PC-9 (cell line): ENCODE data around the gene LEFTY2. TPM values are rescaled to one million over a fixed set of nuclear protein-coding genes. Genes with fewer than 3 reads are reported as not detected.
"Not testable (repeated sequence)": the region's sequence is repeated elsewhere in the genome, so short reads cannot be mapped to it uniquely, and the experiment has no call there.

Experiments
- BruUV-seq: library from RNA; stranded (reverse); fragments of 400-500 nt; replicated peaks from 2 replicates; lab custom pipeline; 2021; lab: Mats Ljungman, UMichigan
- CTCF ChIA-PET: fragments of 300-600 bp; sonication (Branson Sonifier 250); formaldehyde crosslinking; loops from one replicate; lab custom pipeline; 2022; ENCODE audit warnings: antibody characterized with exemption; lab: Charles Lee
- POLR2A ChIA-PET: fragments of 300-600 bp; sonication (Branson Sonifier 250); formaldehyde crosslinking; loops from one replicate; lab custom pipeline; 2022; ENCODE audit warnings: antibody characterized with exemption; ENCODE audit not compliant: unreplicated experiment; lab: Charles Lee
- DNase-seq, 2 experiments: peaks; one replicate each; pipeline versions ENCODE4 v3.0.0 to v3.0.0-alpha.2; 2015 to 2022; ENCODE audit warnings: mixed read lengths in 1 of 2
- H2AFZ ChIP-seq: fragments of 200-600 bp; sonication (generic); 2 replicates; pipeline ENCODE4 v1.8.1; 2017; ENCODE audit warnings: antibody characterized with exemption
- H3F3A ChIP-seq: fragments of 200-600 bp; sonication (generic); 2 replicates; pipeline ENCODE4 v1.8.1; 2017; ENCODE audit warnings: antibody characterized with exemption, mild to moderate bottlenecking, low read depth; ENCODE audit not compliant: insufficient read depth
- H3K27ac ChIP-seq: fragments of 200-600 bp; sonication (generic); 2 replicates; pipeline ENCODE4 v1.6.1; 2016; ENCODE audit warnings: mixed run types
- H3K27me3 ChIP-seq: fragments of 200-600 bp; sonication (generic); 2 replicates; pipeline ENCODE4 v1.6.1; 2016; ENCODE audit warnings: low read depth, mixed run types; ENCODE audit not compliant: insufficient read depth
- H3K36me3 ChIP-seq: fragments of 200-600 bp; sonication (generic); 2 replicates; pipeline ENCODE4 v1.6.1; 2016; ENCODE audit warnings: low read depth, mixed run types
- H3K4me1 ChIP-seq: fragments of 200-600 bp; sonication (generic); replicated peaks from 2 replicates; pipeline ENCODE4 v1.6.1; 2016; ENCODE audit warnings: mixed run types; ENCODE audit not compliant: insufficient read depth
- H3K4me2 ChIP-seq: fragments of 200-600 bp; sonication (generic); 2 replicates; pipeline ENCODE4 v1.6.1; 2017; ENCODE audit warnings: mixed run types
- H3K4me3 ChIP-seq: fragments of 200-600 bp; sonication (generic); 2 replicates; pipeline ENCODE4 v1.6.1; 2016; ENCODE audit warnings: mixed run types
- H3K79me2 ChIP-seq: fragments of 200-600 bp; sonication (generic); 2 replicates; pipeline ENCODE4 v1.6.1; 2017; ENCODE audit warnings: low read depth, mixed run types
- H3K9me2 ChIP-seq: fragments of 200-600 bp; sonication (generic); 2 replicates; pipeline ENCODE4 v1.8.1; 2017; ENCODE audit warnings: mild to moderate bottlenecking; ENCODE audit not compliant: insufficient read depth
- H3K9me3 ChIP-seq: fragments of 200-600 bp; sonication (generic); 2 replicates; pipeline ENCODE4 v1.8.1; 2016; ENCODE audit warnings: low read depth; ENCODE audit not compliant: insufficient read depth
- H4K20me1 ChIP-seq: fragments of 200-600 bp; sonication (generic); 2 replicates; pipeline ENCODE4 v1.8.1; 2017; ENCODE audit not compliant: insufficient read depth
- EZH2 ChIP-seq: fragments of 200-600 bp; sonication (generic); IDR thresholded peaks from 2 replicates; pipeline ENCODE4 v1.8.0; 2017; ENCODE audit warnings: antibody characterized with exemption, low read depth
- intact Hi-C: fragments of 100-400 bp; cut with micrococcal nuclease; formaldehyde crosslinking; loops from one replicate; pipeline ENCODE4 v1.10.0; 2022; ENCODE audit not compliant: unreplicated experiment
- total RNA-seq: library from RNA; stranded (reverse); gene quantifications from 2 replicates; pipeline ENCODE4 v1.2.3, GENCODE V29; 2021
- TF ChIP-seq, protein P1 (sequence below): fragments of 200-600 bp; sonication (generic); conservative IDR thresholded peaks from 2 replicates; pipeline ENCODE4 v1.6.1; 2017; ENCODE audit warnings: mixed run types, antibody characterized with exemption, mild to moderate bottlenecking, moderate library complexity

Gene LEFTY2
- total RNA-seq, 1 experiment from 2014 or later, result not detected

DNA sequence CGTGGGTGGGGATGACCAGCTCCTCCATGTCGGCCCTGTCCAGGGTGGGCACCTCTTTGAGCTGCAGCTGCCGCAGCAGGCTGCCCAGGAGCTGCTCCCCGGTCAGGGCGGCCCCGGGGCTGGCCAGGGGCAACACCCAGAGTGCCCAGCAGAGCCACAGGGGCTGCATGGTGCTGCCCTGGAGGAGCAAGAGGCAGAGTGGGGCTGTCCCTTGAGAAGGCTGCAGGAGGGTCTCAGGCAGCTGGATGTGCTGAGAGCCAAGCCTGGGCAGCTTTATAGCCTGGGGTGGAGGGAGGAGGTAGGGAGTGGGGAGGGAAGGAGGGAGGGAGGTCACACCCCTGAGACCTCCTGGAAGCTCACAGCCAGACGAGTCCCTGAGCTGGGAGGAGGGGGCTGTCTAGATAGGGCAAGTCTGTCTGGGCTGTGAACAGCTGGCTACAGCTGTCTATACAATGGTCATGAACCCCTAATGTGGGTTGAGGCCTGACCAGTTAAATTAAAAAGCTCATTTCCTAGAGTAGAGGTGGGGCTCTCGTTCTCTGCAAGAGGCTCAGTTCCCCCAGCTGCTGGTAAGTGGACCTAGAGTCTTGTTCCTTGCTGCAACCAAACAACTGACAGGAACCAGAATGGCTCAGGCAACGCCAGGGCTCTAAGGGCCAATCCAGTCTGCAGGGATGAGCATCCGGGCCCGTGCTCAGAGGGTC is 52.0 kb downstream of the LEFTY2 start, which contains the start of gene LEFTY1:
Gene LEFTY1, minus strand, starts transcription at position 249 of the 704 bp plus-strand sequence. Its CDS starts 80 bp downstream, at position 169.
- Histone ChIP-seq H2AFZ (no peak within 1 kb of the TSS), H3K4me1 (peaks cover 11% of the 10 kb centered on the region), H3K79me2 (no peaks in the 10 kb centered on the region), H3K4me2 (no peak within 1 kb of the TSS), H3K36me3 (no peaks in the 10 kb centered on the region), H3K4me3 (no peak within 1 kb of the TSS), H3K27ac (no peak within 1 kb of the TSS), H3K9me2 (no peaks in the 10 kb centered on the region), H4K20me1 (no peaks in the 10 kb centered on the region), H3K9me3 (no peaks in the 10 kb centered on the region), H3K27me3 (no peaks in the 10 kb centered on the region), H3F3A (peaks cover 16% of the 10 kb centered on the region; the same call in 1 of the 2 replicates)
- ChIA-PET POLR2A (interaction anchor here (0.6 kb wide), 1 partner anchor 25 kb away, joined by 5 read pairs; no protein-coding TSS in a partner anchor), CTCF (interaction anchor here (0.5 kb wide), 1 partner anchor 13 kb away, joined by 3 read pairs; no protein-coding TSS in a partner anchor)
- intact Hi-C loops, result no loop called here
- no peak for DNase-seq
- BruUV-seq, result no TSS peak
- TF ChIP-seq, protein P1, sequence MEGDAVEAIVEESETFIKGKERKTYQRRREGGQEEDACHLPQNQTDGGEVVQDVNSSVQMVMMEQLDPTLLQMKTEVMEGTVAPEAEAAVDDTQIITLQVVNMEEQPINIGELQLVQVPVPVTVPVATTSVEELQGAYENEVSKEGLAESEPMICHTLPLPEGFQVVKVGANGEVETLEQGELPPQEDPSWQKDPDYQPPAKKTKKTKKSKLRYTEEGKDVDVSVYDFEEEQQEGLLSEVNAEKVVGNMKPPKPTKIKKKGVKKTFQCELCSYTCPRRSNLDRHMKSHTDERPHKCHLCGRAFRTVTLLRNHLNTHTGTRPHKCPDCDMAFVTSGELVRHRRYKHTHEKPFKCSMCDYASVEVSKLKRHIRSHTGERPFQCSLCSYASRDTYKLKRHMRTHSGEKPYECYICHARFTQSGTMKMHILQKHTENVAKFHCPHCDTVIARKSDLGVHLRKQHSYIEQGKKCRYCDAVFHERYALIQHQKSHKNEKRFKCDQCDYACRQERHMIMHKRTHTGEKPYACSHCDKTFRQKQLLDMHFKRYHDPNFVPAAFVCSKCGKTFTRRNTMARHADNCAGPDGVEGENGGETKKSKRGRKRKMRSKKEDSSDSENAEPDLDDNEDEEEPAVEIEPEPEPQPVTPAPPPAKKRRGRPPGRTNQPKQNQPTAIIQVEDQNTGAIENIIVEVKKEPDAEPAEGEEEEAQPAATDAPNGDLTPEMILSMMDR, result no peak
- TF ChIP-seq EZH2, result no peak

DNA sequence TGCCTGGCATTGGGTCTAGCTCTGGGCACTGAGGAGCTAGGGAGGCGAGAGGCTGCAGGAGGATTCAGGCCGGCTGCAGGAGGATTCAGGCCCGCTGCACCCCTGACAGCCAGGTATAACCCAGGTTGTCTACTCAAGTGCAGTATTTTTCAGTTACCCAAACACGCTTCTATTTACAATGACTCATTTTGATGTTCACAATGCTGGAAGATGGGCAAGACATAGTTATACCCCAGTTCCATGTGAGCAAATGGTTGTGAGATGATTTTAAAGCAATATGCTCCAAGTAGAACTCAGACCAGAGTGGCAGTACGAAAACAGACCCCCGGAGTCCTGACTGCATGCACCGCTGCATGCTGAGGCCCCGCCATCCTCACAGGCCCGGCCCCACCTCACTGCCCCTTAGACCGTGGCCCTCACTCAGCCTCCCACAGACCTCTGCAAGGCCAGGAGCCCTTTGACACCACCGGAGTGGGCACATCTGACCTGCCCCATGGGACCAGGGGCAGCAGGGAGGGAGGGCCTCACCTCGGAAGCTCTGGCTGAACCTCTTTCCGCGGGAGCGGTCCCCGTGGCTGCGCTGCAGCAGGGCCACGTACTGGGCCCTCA is 52.6 kb downstream of the LEFTY2 start:
- peaks cover 13% of the 10 kb centered on the region; the same call in 1 of the 2 replicates for H3F3A ChIP-seq
- no peaks in the 10 kb centered on the region for H3K36me3 ChIP-seq
- H3K9me2 ChIP-seq, result no peaks in the 10 kb centered on the region
- no peak overlapping the region for H3K27ac ChIP-seq
- H3K4me1 ChIP-seq, result peaks cover 16% of the 10 kb centered on the region
- H4K20me1 ChIP-seq, result no peaks in the 10 kb centered on the region
- H2AFZ ChIP-seq, result no peak overlapping the region
- BruUV-seq, result no TSS peak
- peaks cover under 1% of the 10 kb centered on the region; the same call in 1 of the 2 replicates for H3K79me2 ChIP-seq
- no peak for DNase-seq
- ChIA-PET POLR2A (no interaction called here), CTCF (no interaction called here)
- H3K27me3 ChIP-seq, result no peaks in the 10 kb centered on the region
- H3K4me2 ChIP-seq, result no peak overlapping the region
- TF ChIP-seq EZH2, result no peak
- TF ChIP-seq, protein P1, result no peak
- H3K4me3 ChIP-seq, result no peak overlapping the region
- intact Hi-C loops, result no loop called here
- H3K9me3 ChIP-seq, result no peaks in the 10 kb centered on the region

DNA sequence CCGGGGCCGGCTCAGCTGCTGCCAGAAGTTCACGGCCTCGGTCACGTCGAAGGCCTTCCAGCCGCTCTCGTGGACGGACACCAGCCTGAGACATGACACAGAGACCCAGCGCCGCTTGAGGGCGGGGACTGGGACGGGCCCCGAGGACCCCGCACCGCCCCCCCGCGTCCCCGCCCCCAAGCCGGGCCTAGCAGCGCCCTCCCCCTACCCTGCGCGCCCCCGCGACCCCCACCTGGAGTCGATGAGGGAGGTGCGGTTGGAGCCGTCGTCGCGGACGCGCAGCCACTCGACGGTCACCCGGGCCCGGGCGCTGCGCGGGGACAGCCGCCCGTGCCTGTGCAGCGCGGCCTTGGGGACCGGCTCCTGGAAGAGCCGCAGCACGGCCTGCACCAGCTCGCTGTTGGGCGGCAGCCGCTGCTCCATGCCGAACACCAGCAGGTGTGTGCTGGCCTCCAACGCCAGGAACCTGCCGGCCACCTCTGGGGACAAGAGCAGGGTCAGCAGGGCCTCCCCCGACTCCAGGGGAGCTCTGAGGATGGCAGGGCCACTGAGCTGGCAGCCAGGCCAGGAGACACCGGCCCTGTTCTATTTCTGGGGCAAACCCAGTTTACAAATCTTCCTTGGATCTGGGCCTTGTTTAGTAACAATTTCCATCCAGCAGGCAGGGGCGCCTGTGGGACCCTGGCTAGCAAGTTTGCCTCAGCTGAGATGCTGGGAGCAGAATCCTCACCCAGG is 53.3 kb downstream of the LEFTY2 start:
- BruUV-seq, H3K4me3 ChIP-seq, H3K27ac ChIP-seq, H2AFZ ChIP-seq, CTCF ChIA-PET, H3K9me2 ChIP-seq, H3K79me2 ChIP-seq, H3K9me3 ChIP-seq, H3K4me2 ChIP-seq, intact Hi-C loops, H4K20me1 ChIP-seq, H3K36me3 ChIP-seq, DNase-seq, H3K27me3 ChIP-seq: not testable (repeated sequence)
- Histone ChIP-seq H3F3A (peaks cover 15% of the 10 kb centered on the region; the same call in 1 of the 2 replicates), H3K4me1 (peaks cover 18% of the 10 kb centered on the region)
- POLR2A ChIA-PET, result interaction anchor here (0.6 kb wide), 1 partner anchor 32 kb away, joined by 6 read pairs; no protein-coding TSS in a partner anchor
